Measurements from ENCODE around the gene TNFRSF1B. TPM values are rescaled to one million over a fixed set of nuclear protein-coding genes. Genes with fewer than 3 reads are reported as not detected.

Gene TNFRSF1B
- total RNA-seq, 2 experiments from 2014 or later: 202 to 206 TPM

- ChIA-PET CTCF (interaction anchor here (1.7 to 2.9 kb wide), 2 partner anchors 15 kb away, joined by 6 to 11 read pairs; no protein-coding TSS in a partner anchor), POLR2A (no interaction called here)
These were observed 26.8 kb upstream of the TNFRSF1B start for GRCh38 chr1:12140016-12140415.

GRCh38 chr1:12140515-12141162 lies 26.2 kb upstream of the TNFRSF1B start:
- ChIA-PET POLR2A (no interaction called here), CTCF (interaction anchor here (2.9 kb wide), 1 partner anchor 16 kb away, joined by 11 read pairs; no protein-coding TSS in a partner anchor)

- POLR2A ChIA-PET: no interaction called here
- CTCF ChIA-PET: interaction anchor here (2.9 kb wide), 1 partner anchor 16 kb away, joined by 11 read pairs; no protein-coding TSS in a partner anchor
These were observed 25.5 kb upstream of the TNFRSF1B start for GRCh38 chr1:12141163-12141850.

- POLR2A ChIA-PET: interaction anchor here (0.5 kb wide), 1 partner anchor 138 kb away, joined by 3 read pairs; no protein-coding TSS in a partner anchor
These were observed 24.5 kb upstream of the TNFRSF1B start for GRCh38 chr1:12142141-12142823.

GRCh38 chr1:12142891-12143630 lies 23.7 kb upstream of the TNFRSF1B start:
- ChIA-PET POLR2A (interaction anchor here (0.5 kb wide), 1 partner anchor 138 kb away, joined by 3 read pairs; no protein-coding TSS in a partner anchor), CTCF (interaction anchor here (0.7 to 2.9 kb wide), 3 partner anchors 13 to 64 kb away, joined by 3 to 11 read pairs (median 4); no protein-coding TSS in a partner anchor)

More at GRCh38 chr1:12142141-12142823, 24.5 kb upstream of the TNFRSF1B start:
- CTCF ChIA-PET: interaction anchor here (0.7 to 2.9 kb wide), 3 partner anchors 14 to 63 kb away, joined by 3 to 11 read pairs (median 4); no protein-coding TSS in a partner anchor

GRCh38 chr1:12143631-12144155 lies 23.1 kb upstream of the TNFRSF1B start:
- ChIA-PET POLR2A (interaction anchor here (0.6 kb wide), 1 partner anchor 132 kb away, joined by 3 read pairs; no protein-coding TSS in a partner anchor), CTCF (no interaction called here)

GRCh38 chr1:12144236-12144635 lies 22.6 kb upstream of the TNFRSF1B start:
- ChIA-PET CTCF (no interaction called here), POLR2A (interaction anchor here (0.6 kb wide), 1 partner anchor 133 kb away, joined by 3 read pairs; no protein-coding TSS in a partner anchor)

GRCh38 chr1:12144969-12145368 lies 21.8 kb upstream of the TNFRSF1B start:
- ChIA-PET CTCF (interaction anchor here (0.9 to 1.2 kb wide), 3 partner anchors 17 to 65 kb away, joined by 3 to 5 read pairs (median 3); no protein-coding TSS in a partner anchor), POLR2A (no interaction called here)

- ChIA-PET CTCF (interaction anchor here (0.9 to 6.4 kb wide), 4 partner anchors 16 to 64 kb away, joined by 3 to 45 read pairs (median 4); no protein-coding TSS in a partner anchor), POLR2A (interaction anchor here (1.5 kb wide), 1 partner anchor 12 kb away, joined by 3 read pairs; no protein-coding TSS in a partner anchor)
These were observed 21.0 kb upstream of the TNFRSF1B start for GRCh38 chr1:12145616-12146342.

- ChIA-PET CTCF (interaction anchor here (6.4 kb wide), 1 partner anchor 21 kb away, joined by 45 read pairs; no protein-coding TSS in a partner anchor), POLR2A (interaction anchor here (1.5 kb wide), 1 partner anchor 11 kb away, joined by 3 read pairs; no protein-coding TSS in a partner anchor)
These were observed 20.3 kb upstream of the TNFRSF1B start for GRCh38 chr1:12146343-12147112.

- POLR2A ChIA-PET: interaction anchor here (1.5 kb wide), 1 partner anchor 10 kb away, joined by 3 read pairs; no protein-coding TSS in a partner anchor
- CTCF ChIA-PET: interaction anchor here (1.1 to 6.4 kb wide), 3 partner anchors 10 to 31 kb away, joined by 4 to 45 read pairs (median 5); no protein-coding TSS in a partner anchor
These were observed 19.5 kb upstream of the TNFRSF1B start for GRCh38 chr1:12147201-12147701.

- CTCF ChIA-PET: interaction anchor here (0.6 to 6.4 kb wide), 8 partner anchors 11 to 60 kb away, joined by 3 to 45 read pairs (median 4); no protein-coding TSS in a partner anchor
- POLR2A ChIA-PET: interaction anchor here (0.6 to 0.7 kb wide), 3 partner anchors 73 to 289 kb away, joined by 3 to 5 read pairs (median 3); no protein-coding TSS in a partner anchor
These were observed 18.4 kb upstream of the TNFRSF1B start for GRCh38 chr1:12148160-12148957.

GRCh38 chr1:12148958-12149790 lies 17.6 kb upstream of the TNFRSF1B start:
- CTCF ChIA-PET: interaction anchor here (0.6 to 6.4 kb wide), 10 partner anchors 12 to 61 kb away, joined by 3 to 45 read pairs (median 4); no protein-coding TSS in a partner anchor
- POLR2A ChIA-PET: interaction anchor here (0.8 to 1.1 kb wide), 2 partner anchors 11 to 240 kb away, joined by 3 read pairs; no protein-coding TSS in a partner anchor

- ChIA-PET CTCF (interaction anchor here (0.9 to 6.4 kb wide), 9 partner anchors 11 to 70 kb away, joined by 3 to 45 read pairs (median 4); no protein-coding TSS in a partner anchor), POLR2A (interaction anchor here (0.8 to 1.8 kb wide), 4 partner anchors 10 to 242 kb away, joined by 3 to 15 read pairs (median 3); no protein-coding TSS in a partner anchor)
These were observed 17.0 kb upstream of the TNFRSF1B start for GRCh38 chr1:12149791-12150175.

Measured in activated CD8-positive, alpha-beta memory T cell treated with anti-CD3 and anti-CD28 coated beads for 36 hours (primary cell).